ENCODE measurements around the gene PRR36.
A peak's percentile ranks its signal among the peaks of the same experiment; 100 is the strongest.

PRR36 gene

DNA sequence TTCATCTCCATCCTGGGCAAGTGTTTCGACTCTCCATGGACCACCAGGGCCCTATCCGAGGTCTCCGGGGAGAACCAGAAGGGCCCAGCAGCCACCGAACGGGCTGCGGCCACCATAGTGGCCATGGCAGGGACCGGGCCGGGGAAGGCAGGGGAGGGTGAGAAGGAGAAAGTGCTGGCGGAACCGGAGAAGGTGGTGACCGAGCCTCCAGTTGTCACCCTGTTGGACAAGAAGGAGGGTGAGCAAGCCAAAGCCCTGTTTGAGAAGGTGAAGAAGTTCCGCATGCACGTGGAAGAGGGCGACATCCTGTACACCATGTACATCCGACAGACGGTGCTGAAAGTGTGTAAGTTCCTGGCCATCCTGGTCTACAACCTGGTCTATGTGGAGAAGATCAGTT lies 24.8 kb upstream of the PRR36 start:
- DNase-seq (ENCODE audit: low spot score) = no peak

DNA sequence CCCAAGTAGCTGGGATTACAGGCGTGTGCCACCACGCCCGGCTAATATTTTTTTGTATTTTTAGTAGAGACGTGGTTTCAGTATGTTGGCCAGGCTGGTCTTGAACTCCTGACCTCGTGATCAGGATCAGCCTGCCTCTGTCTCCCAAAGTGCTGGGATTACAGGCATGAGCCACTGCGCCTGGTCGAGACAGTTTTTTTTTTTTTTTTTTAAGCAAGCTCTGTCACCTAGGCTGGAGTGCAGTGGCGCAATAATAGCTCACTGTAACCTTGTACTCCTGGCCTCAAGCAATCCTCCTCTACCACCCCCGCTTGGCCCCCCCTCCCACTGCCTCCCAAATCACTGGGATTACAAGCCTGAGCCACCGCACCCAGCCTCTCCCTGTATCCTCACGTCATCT lies 23.1 kb upstream of the PRR36 start:
- DNase-seq (ENCODE audit: low spot score) = no peak

DNA sequence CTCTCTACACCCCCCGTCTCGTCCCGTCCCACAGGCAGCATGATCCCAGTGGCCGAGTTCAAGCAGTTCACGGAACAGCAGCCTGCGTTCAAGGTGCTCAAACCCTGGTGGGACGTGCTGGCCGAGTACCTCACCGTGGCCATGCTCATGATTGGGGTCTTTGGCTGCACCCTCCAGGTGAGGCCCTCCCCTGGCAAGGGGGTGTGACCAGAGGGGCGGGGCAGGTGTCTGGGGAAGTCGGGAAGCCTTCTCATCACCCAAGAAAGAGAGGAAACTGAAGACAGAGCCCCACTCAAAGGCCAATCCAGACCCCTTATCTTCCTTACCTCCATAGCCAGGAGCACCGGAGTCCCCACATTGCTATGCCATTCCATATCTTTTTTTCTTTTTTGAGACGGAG lies 21.4 kb upstream of the PRR36 start:
- no peak for DNase-seq (ENCODE audit: low spot score)

DNA sequence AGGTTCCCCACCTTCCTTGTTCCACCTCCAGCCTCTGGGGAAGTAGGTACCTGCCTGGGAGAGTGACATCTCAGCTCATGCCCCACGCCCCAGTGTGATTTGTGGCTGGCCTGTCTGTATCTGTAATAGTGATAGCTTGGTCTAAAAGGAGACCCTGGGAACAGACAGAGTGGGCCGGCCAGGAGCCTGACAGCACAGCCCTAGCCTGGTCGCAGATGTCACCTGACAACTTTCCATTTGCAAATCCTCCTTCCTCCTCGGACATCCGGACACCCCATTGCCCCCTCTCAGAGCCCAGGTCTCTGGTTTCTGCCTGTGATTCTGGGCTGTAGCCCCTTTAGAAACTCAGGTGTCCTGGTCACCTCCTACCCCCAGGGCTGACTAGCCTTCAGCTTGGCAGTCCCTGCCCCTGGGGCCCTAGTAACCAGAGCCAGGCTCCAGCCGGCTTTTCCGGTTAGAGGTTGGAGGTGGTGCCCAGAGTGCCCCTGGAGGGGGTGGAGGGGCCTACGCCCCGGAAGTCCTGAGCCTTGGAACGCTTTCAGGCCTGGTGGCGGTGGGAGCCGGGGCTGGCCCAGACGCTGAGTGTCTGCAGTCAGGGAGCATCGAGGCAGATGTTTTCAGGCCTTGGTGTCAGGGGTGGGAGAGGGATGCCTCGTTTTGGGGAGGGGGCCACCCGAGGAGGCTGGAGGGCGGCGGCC lies 20.6 kb upstream of the PRR36 start:
- DNase-seq (ENCODE audit: low spot score) = no peak

DNA sequence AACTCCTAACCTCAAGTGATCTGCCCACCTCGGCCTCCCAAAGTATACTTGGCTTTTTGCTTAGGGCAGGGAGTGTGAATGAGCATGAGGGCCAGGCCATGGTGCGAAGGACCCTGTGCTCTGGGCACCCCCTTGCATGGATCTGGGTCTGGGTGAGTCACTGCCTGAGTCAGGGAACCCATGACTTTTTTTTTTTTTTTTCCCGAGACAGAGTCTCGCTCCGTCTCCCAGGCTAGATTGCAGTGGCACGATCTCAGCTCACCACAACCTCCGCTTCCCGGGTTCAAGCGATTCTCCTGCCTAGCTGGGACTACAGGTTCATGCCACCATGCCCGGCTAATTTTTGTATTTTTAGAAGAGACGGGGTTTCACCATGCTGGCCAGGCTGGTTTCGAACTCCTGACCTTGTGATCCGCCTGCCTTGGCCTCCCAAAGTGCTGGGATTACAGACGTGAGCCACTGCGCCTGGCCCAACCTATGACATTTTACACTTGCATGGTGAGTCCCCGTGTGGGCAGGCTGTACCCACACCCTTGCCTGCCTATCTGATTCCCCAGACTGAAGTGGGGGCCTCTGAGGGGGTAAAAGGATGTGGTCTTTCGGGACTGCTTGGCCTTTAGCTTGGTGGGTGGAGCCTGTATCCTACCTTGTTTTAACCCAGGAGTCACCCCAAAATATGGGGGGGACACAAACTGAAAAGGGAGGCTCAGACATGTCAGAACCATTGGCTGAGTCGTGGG lies 19.3 kb upstream of the PRR36 start:
- peak; percentile 64 for DNase-seq (ENCODE audit: low spot score)

DNA sequence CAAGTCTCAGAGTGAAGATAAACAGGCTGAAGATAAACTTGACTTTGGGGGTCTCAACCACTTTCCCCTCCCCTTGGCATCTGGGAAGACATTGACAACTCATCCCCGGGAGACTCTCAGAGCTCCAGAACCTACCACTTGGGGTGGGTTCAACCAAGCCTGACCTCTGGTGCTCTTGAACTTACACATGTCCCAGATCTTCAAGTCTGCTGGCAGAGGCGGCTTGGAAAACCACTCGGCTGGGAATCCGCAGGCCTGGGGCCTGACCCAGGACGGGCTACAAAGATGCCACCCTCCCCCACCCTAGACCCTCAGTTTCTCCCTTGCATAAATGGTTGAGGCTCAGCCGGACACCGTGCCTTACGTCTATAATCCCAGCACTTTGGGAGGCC lies 14.6 kb upstream of the PRR36 start:
- DNase-seq (ENCODE audit: low spot score) = no peak

DNA sequence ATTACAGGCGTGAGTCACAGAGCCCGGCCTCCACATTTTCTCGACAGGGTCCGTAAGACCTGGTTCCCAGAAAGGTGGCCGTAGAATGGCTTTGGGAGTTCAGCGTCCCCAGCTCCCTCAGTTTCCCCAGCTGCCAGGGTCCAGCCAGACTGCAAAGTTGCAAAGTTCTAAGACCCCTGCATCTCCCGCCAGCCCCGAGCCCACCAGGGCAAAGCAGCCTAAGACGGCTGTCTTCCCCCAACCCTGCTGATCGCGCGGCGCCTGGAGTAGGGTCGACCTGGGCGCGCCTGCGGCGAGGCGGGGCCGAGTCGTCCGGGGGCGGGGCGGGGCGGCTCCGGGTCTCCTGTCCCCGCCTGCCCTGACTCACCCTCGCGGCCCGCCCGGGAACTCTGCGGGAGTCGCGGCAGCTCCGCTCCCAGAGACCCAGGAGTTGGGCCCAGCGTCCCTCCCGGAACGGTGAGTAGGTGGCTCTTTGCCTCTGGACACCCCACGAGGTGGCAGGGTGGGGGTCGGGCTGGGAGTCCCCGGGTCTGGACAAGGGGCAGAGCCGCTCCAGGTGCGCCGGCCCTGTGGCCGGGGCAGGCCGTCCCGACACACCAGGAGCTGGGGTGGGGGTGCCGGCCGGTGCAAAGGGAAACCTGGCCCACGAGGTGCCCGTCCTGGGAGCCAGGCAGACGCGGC lies 14.1 kb upstream of the PRR36 start, which contains the start of gene LRRC8E:
TSS of gene LRRC8E (plus strand) at position 366 of the 681 bp plus-strand sequence. CDS start 7,094 bp downstream, outside the sequence.
- DNase-seq (ENCODE audit: low spot score) = peak; percentile 77

DNA sequence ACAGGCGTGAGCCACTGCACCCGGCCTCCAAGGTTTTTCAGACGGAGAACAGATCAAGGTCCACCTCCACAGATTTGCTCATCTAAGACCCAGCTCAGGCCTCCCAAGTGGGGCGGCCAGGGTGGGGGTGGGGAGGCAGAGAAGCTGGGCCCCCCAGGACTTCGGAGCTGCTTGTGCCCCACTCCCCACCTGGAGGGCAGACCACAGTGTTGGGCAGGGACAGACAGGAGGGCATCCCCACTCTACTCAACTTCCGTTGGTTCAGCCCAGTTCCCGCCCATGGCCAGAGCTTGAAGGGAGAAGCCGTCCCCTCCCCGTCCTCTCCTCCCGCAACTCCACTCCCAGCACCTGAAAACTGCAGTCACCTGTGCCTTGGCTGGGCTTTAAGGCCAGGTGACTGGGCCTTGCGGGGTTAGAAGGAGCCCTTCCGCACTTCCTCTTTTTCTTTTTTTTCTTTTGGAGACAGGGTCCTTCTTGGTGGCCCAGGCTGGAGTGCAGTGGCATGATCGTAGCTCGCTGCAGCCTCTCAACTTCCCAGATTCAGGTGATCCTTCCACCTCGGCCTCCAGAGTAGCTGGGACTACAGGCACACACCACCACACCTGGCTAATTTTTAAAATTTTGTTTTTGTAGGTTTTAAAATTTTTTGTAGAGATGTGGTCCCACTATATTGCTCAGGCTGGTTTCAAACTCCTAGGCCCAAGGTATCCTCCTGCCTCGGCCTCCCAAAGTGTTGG lies 13.4 kb upstream of the PRR36 start:
- no peak for DNase-seq (ENCODE audit: low spot score)

DNA sequence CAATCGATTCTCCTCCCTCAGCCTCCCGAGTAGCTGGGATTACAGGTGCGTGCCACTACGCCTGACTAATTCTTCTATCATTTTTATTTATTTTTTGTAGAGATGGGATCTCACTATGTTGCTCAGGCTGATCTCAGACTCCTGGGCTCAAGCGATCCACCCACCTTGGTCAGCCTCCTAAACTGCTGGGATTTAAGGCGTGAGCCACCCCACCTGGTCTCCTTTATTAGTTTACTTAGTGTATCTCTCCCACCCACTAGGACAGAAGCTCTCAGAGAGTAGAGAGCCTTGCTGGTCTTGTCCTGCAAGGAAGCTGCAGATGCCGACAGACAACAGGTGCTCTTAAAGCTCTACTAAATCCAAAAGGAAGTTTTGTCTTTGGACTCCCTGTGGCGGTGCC lies 11.6 kb upstream of the PRR36 start:
- DNase-seq (ENCODE audit: low spot score) = no peak

DNA sequence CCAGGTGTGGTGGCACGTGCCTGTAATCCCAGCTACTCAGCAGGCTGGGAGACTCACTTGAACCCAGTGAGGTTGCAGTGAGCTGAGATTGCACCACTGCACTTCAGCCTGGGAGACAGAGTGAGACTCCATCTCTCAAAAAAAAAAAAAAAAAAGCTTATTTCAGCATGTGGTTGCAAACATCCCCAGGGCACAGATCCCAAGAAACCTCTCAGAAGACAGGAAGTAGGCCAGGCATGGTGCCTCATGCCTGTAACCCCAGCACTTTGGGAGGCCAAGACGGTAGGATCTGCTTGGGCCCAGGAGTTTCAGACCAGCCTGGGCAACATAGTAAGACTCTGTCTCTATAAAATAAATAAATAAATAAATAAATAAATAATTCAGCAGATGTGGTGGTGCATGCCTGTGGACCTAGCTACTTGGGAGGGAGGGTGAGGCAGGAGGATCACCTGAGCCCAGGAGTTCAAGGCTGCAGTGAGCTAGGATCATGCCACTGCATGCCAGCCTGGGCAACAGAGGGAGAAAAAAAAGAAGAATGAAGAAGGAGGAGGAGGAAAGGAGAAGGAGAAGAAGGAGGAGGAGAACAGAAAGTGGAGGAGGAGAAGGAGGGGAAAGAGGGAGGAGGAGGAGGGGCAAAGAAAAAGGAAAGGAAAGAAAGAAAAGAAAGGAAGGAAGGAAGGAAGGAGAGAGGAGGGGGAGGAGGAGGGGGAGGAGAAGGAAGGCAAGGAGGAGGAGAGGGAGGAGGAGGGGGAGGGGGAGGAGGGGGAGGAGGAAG lies 9.8 kb upstream of the PRR36 start:
- no peak for DNase-seq (ENCODE audit: low spot score)

DNA sequence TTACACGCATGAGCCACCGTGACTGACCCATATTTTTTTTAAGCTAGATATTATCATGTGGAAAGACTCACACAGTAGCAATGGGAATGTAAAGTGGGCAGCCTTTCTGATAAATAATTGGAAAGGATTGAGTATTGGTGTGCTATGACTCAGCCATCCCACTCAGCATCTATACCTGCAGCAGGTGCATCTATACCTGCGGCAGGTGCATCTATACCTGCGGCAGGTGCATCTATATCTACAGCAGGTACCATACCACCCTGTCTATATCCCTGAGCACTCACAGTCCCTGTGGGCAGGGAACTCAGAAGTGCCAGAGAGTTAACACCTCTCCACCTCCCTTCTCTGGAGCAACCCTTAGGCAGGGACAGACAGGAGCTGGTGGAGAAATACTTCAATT lies 8.9 kb upstream of the PRR36 start:
- DNase-seq (ENCODE audit: low spot score) = no peak

DNA sequence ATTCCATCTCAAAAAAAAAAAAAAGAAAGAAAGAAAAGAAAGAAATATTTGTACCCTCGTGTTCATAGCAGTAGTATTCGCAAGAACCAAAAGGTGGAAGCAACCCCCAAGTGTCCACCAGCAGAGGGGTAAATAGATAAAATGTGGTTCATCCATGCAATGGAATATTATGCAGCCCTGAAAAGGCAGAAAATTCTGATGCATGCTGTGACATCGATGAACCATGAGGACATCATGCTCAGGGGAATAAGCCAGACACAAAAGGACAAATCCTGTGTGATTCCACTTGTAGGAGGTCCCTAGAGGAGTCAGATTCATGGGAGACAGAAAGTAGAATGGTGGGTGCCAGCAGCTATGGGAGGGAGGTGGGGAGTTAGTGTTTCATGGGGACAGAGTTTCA lies 7.7 kb upstream of the PRR36 start:
- DNase-seq (ENCODE audit: low spot score) = no peak

DNA sequence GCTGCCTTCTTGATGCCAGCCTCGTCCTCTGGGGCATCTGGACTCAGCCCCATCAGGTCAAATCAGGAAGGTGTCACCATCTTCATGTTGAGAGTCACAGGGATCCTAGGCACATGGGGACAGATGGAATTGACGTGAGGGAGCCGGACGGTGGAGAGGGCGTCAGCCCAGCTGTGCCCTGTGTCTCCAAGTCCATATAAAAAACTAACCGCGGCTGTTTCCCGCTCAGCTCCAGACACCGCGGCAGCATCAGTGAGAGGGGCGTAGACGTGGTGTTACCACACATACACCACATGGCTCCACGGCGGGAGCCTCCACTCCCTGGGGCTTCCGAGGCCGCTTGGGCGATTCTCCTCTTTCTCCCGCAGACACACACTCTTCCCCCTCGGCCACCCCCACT lies 5.6 kb upstream of the PRR36 start:
- DNase-seq (ENCODE audit: low spot score) = no peak

DNA sequence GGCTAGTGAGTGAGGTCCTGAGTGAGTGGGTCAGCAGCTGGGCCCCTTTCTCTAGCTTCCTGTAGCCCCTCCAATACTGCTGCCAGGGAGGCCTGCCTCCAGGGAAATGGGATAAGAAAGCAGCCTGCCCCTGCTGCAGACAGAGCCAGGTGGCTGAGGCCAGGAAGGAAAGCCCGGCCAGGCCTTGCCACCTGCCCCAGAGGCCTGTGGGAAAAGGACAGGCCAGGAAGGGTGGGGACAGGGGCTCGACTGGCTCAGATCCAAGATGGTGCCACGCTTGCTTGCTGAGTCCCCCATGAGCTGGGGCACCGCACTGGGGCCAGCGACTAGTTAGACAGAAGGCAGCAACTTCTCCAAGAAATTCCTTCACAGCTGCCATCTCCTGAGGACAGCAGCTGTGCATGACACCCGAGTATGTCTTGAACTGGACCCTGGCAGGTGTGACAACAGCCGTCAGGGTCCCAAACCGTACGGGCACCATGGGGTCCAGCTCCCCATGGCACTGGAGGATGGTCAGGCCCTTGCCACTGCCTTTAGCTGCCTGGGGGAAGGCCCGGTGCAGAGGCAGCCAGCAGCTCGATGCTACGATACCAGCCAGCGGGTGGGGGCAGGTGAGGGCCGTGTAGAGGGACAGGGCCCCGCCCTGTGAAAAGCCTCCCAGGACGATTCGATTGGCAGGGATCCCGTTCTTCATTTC lies 5.1 kb upstream of the PRR36 start:
- no peak for DNase-seq (ENCODE audit: low spot score)

DNA sequence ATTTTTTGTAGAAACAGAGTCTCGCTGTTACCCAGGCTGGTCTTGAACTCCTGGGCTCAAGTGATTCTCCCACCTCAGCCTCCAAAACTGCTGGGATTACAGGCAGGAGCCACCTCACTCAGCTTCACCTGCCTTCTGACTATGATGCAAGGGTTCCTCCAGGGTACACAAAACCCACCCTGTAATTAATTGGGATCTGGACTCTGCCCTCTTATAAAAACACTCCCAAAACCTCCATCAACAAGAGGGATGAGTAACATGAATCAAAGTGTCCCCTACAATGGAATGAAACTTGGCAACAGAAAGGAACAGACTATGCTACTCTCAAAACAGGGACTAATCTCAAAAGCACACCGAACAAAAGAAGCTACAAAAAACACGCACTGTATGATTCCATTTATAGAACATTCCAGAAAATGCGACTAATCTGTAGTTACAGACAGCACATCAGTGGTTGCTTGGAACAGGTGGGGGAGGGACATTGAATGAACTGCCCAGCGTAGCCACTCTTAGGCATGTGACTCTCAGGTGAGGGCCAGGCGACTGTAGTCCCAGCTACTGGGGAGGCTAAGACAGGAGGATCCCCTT lies 3.2 kb upstream of the PRR36 start:
- no peak for DNase-seq (ENCODE audit: low spot score)

DNA sequence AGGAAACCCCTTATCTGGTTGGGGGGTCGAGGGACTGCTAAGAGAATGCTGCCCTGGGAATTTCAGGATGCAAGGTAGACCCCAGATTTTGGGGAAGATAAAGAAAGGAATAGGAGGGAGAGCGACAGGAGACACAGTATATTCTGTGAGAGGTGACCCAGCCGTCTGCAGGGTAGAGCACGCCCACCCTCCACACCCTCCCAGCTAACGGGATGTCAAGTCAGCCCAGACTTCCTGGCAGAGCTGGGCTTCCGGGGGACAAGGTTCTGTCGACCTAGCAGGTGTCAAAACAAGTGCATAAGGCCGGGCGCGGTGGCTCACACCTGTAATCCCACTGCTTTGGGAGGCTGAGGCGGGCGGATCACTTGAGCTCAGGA lies 695 bp upstream of the PRR36 start:
- no peak for DNase-seq (ENCODE audit: low spot score)

DNA sequence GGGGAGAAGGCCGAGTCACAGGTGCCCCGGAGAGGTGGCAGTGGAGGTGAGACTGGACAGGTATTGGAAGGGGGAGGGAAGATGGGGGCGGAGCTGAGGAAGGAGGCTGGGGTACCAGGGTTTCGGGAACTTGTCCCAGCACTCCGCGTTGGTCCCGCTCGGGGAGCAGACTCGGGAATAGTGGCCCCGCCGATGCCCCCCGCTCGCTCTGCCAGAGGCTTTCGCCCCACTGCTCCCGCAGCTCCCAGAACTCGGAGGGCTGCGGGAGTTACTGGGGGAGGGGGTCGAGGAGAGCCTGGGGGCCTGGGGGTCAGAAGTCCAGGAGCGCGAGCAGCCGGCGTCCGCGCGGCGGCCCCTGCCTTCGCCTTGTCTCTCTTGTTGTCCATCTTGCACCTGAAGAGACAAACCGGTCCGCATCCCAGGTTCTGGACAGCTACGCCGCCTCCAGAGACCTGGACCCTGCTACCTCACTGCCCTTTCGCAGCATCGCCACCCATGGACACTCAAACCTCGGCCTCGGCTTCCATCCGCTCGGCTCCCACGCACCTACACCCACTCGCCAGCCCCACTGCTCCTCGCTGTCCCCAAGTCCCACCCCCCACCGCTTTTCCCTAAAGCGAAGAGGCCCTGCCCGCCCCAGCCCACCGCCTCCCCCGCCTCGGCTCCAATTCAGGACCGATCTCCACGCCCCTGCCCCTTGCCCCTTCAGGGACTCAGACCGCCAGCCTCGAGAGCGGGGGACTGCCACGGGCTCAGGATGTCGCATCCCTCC lies 700 bp downstream of the PRR36 start:
- DNase-seq (ENCODE audit: low spot score) = no peak

DNA sequence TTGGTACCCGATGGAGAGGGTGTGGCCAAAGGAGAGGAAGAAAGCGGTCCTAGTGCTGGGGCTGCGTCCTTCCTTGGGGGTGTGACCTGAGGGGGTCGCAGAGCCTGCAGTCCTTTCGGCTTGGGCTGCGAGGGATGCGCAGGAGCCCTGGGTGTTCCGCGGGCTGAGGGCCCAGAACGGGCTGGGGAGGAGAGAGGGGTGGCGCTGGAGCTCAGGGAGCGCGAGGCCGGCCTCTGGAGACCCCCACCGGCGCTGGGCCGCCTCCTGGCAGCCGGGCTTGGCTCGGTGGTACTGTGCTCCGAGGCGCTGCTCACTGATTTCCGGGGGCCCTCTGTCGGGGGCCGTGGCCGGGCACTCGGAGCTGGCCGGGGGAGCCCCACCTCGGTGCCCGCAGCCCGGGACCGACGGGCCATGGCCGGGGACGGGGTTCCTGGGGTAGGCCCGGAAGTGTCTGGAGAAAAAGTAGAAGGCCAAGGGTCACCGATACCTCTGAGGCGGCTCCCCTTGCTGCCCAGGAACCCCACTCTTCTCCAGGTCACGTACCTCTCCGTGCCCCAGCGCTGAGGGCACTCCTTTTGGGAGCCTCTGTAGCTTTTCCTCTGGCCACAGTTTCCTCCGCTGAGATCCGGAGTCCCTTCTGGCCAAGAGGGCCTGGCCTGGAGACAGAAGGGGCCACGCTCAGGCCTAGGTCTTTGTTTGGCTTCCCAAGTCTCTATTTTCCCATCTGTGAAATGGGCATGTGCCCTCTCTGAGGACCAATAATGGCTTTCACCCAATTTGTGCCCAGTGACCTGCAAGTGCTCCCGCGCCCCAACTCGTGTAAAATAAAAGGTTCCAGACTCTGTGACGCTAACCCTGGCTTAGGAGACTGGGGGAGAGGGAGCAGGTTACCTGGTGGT lies 1.6 kb downstream of the PRR36 start:
- no peak for DNase-seq (ENCODE audit: low spot score)
